Measurements from ENCODE around the gene SPOCK3. TPM values are rescaled to one million over a fixed set of nuclear protein-coding genes. Genes with fewer than 3 reads are reported as not detected.
"Not testable (repeated sequence)": the region's sequence is repeated elsewhere in the genome, so short reads cannot be mapped to it uniquely, and the experiment has no call there.

The SPOCK3 gene
- total and polyA plus RNA-seq, 2 of the 13 experiments (the other 11 are each of a cell fraction or from before 2014, with no cell fraction given), result not detected

- in situ Hi-C loops (cut with HindIII; ENCODE audit: extremely low pct_ligation_motif_present, low pct_unique_long_range_greater_than_20kb) (no loop called here), intact Hi-C loops (cut with micrococcal nuclease; ENCODE audit: unreplicated experiment) (no loop called here)
- Histone ChIP-seq H3K4me2 (ENCODE audit: low read depth, low read length) (no peak overlapping the region), H3K79me2 (ENCODE audit: insufficient read depth, low read length) (no peaks in the 10 kb centered on the region), H3K4me3 (replicated peaks in 1 of 3; ENCODE audit: insufficient read depth in 1 of 3, low read depth in 2 of 3, low read length in 3 of 3) (no peak overlapping the region), H3K9ac (ENCODE audit: insufficient read depth, low read depth, low read length) (no peak overlapping the region), H3K36me3 (replicated peaks in 1 of 2; ENCODE audit: control insufficient read depth in 1 of 2, insufficient read depth in 2 of 2, low read length in 2 of 2) (no peaks in the 10 kb centered on the region), H4K20me1 (ENCODE audit: insufficient read depth, low read length) (no peaks in the 10 kb centered on the region), H2AFZ (ENCODE audit: low read length) (no peak overlapping the region), H3K9me3 (ENCODE audit: low read length) (no peaks in the 10 kb centered on the region), H3K27ac (ENCODE audit: extremely low read length, insufficient read depth, low read length) (no peak overlapping the region), H3K27me3 (ENCODE audit: control insufficient read depth in 1 of 2, insufficient read depth in 2 of 2, low read length in 2 of 2) (no peaks in the 10 kb centered on the region; a peak in 1 of 5 replicates), H3K4me1 (ENCODE audit: insufficient read depth, low read length) (no peaks in the 10 kb centered on the region)
- CTCF ChIA-PET (ENCODE audit: low intra/inter-chr PET ratio, low total read pairs), result no interaction called here
- POLR2A ChIA-PET, result no interaction called here
- FAIRE-seq (no peak), ATAC-seq (no peak), DNase-seq (ENCODE audit: low spot score) (no peak)
- no peak for TF ChIP-seq FIP1L1 (IDR thresholded peaks at IDR 0.05; ENCODE audit: borderline replicate concordance, insufficient read depth, low read depth, low read length)
- BruUV-seq (replicated peaks), result no TSS peak
- 89% methylated on average over 1 of the region's 1 CpG for whole genome bisulfite sequencing (ENCODE audit: low lambda C conversion rate)
Measured at GRCh38 chr4:167282171-167282864, 48.0 kb upstream of the SPOCK3 start.

- CTCF ChIA-PET (ENCODE audit: low intra/inter-chr PET ratio, low total read pairs); H3K79me2 ChIP-seq (ENCODE audit: insufficient read depth, low read length); H3K27me3 ChIP-seq (ENCODE audit: control insufficient read depth in 1 of 2, insufficient read depth in 2 of 2, low read length in 2 of 2); DNase-seq (ENCODE audit: low spot score); H4K20me1 ChIP-seq (ENCODE audit: insufficient read depth, low read length); H3K36me3 ChIP-seq (replicated peaks in 1 of 2; ENCODE audit: control insufficient read depth in 1 of 2, insufficient read depth in 2 of 2, low read length in 2 of 2); H3K4me1 ChIP-seq (ENCODE audit: insufficient read depth, low read length); BruUV-seq (replicated peaks); POLR2A ChIA-PET; intact Hi-C loops (cut with micrococcal nuclease; ENCODE audit: unreplicated experiment); in situ Hi-C loops (cut with HindIII; ENCODE audit: extremely low pct_ligation_motif_present, low pct_unique_long_range_greater_than_20kb); H3K9me3 ChIP-seq (ENCODE audit: low read length); H3K27ac ChIP-seq (ENCODE audit: extremely low read length, insufficient read depth, low read length); H2AFZ ChIP-seq (ENCODE audit: low read length); ATAC-seq; H3K4me2 ChIP-seq (ENCODE audit: low read depth, low read length); FAIRE-seq; H3K9ac ChIP-seq (ENCODE audit: insufficient read depth, low read depth, low read length); H3K4me3 ChIP-seq (replicated peaks in 1 of 3; ENCODE audit: insufficient read depth in 1 of 3, low read depth in 2 of 3, low read length in 3 of 3): not testable (repeated sequence)
- 74% methylated on average over 9 of the region's 13 CpGs for WGBS (ENCODE audit: low lambda C conversion rate)
Measured at GRCh38 chr4:167281545-167281944, 47.3 kb upstream of the SPOCK3 start.
